ENCODE measurements around the gene GCGR. TPM values are rescaled to one million over a fixed set of nuclear protein-coding genes. Genes with fewer than 3 reads are reported as not detected.
"Not testable (repeated sequence)": the region's sequence is repeated elsewhere in the genome, so short reads cannot be mapped to it uniquely, and the experiment has no call there.

The GCGR gene
- total RNA-seq, 2 donors from 2014 or later, result not detected

- ATAC-seq (no peak), DNase-seq (no peak)
- intact Hi-C loops (cut with DNase I), result no loop called here
These were observed 24.7 kb downstream of the GCGR start for GRCh38 chr17:81828656-81829055.

- intact Hi-C loops (cut with DNase I), result no loop called here
- ATAC-seq (no peak), DNase-seq (no peak)
These were observed 25.9 kb downstream of the GCGR start for GRCh38 chr17:81829858-81830257.

- DNase-seq, result no peak
- ATAC-seq, result no peak
- intact Hi-C loops (cut with DNase I), result no loop called here
These were observed 27.6 kb downstream of the GCGR start for GRCh38 chr17:81831563-81831956.

- intact Hi-C loops (cut with DNase I), result no loop called here
- no peak for DNase-seq
- ATAC-seq, result peak; percentile 16 to 42
These were observed 28.1 kb downstream of the GCGR start for GRCh38 chr17:81831957-81832607.

- peak; percentile 12 to 14 for ATAC-seq
- intact Hi-C loops (cut with DNase I), result no loop called here
- no peak for DNase-seq
These were observed 28.7 kb downstream of the GCGR start for GRCh38 chr17:81832608-81833159.

- DNase-seq (peak; percentile 97), ATAC-seq (peak; percentile 90 to 95)
- intact Hi-C loops (cut with DNase I), result no loop called here
These were observed 29.4 kb downstream of the GCGR start, which contains the start of gene MCRIP1 for GRCh38 chr17:81833160-81833920. Gene MCRIP1 (minus strand): TSS chr17:81833291. CDS start chr17:81824506, 8,785 bp downstream.

- DNase-seq (no peak), ATAC-seq (no peak)
- intact Hi-C loops (cut with DNase I), result no loop called here
These were observed 30.2 kb downstream of the GCGR start for GRCh38 chr17:81833921-81834830.

- ATAC-seq (no peak), DNase-seq (no peak)
- intact Hi-C loops (cut with DNase I), result no loop called here
These were observed 30.9 kb downstream of the GCGR start, which contains the start of gene PPP1R27 for GRCh38 chr17:81834831-81835267. Gene PPP1R27 (minus strand): TSS chr17:81835050. CDS start chr17:81834953, 97 bp downstream.

- DNase-seq, result no peak
- no peak for ATAC-seq
- intact Hi-C loops (cut with DNase I), result no loop called here
These were observed 33.7 kb downstream of the GCGR start for GRCh38 chr17:81837641-81838040.

- intact Hi-C loops (cut with DNase I), result no loop called here
- ATAC-seq, result no peak
- DNase-seq, result no peak
These were observed 34.9 kb downstream of the GCGR start for GRCh38 chr17:81838753-81839255.

GRCh38 chr17:81839301-81839700 is 35.4 kb downstream of the GCGR start:
- DNase-seq (no peak), ATAC-seq (no peak)
- intact Hi-C loops (cut with DNase I), result no loop called here

GRCh38 chr17:81840059-81840458 is 36.1 kb downstream of the GCGR start:
- DNase-seq; ATAC-seq; intact Hi-C loops (cut with DNase I): not testable (repeated sequence)

- no peak for DNase-seq
- peak; percentile 30 to 70 for ATAC-seq
- intact Hi-C loops (cut with DNase I), result no loop called here
These were observed 37.2 kb downstream of the GCGR start for GRCh38 chr17:81840826-81841778.

- ATAC-seq (no peak), DNase-seq (no peak)
- intact Hi-C loops (cut with DNase I), result no loop called here
These were observed 37.9 kb downstream of the GCGR start for GRCh38 chr17:81841866-81842265.

- intact Hi-C loops (cut with DNase I), result no loop called here
- no peak for DNase-seq
- no peak for ATAC-seq
These were observed 38.4 kb downstream of the GCGR start for GRCh38 chr17:81842378-81842724.

GRCh38 chr17:81842725-81843504 is 39.0 kb downstream of the GCGR start:
- intact Hi-C loops (cut with DNase I), result no loop called here
- DNase-seq (no peak), ATAC-seq (no peak)

- ATAC-seq, result no peak
- no peak for DNase-seq
- intact Hi-C loops (cut with DNase I), result no loop called here
These were observed 39.9 kb downstream of the GCGR start for GRCh38 chr17:81843713-81844326.

Data from left cardiac atrium (tissue), 4 donors.